DMS153 (cell line): ENCODE data around the gene LAMTOR5.
"Not testable (repeated sequence)": the region's sequence is repeated elsewhere in the genome, so short reads cannot be mapped to it uniquely, and the experiment has no call there.

Experiments used
- DNase-seq: peaks from one replicate; lab custom pipeline; 2025; lab: John Stamatoyannopoulos, UW

LAMTOR5 gene

DNA sequence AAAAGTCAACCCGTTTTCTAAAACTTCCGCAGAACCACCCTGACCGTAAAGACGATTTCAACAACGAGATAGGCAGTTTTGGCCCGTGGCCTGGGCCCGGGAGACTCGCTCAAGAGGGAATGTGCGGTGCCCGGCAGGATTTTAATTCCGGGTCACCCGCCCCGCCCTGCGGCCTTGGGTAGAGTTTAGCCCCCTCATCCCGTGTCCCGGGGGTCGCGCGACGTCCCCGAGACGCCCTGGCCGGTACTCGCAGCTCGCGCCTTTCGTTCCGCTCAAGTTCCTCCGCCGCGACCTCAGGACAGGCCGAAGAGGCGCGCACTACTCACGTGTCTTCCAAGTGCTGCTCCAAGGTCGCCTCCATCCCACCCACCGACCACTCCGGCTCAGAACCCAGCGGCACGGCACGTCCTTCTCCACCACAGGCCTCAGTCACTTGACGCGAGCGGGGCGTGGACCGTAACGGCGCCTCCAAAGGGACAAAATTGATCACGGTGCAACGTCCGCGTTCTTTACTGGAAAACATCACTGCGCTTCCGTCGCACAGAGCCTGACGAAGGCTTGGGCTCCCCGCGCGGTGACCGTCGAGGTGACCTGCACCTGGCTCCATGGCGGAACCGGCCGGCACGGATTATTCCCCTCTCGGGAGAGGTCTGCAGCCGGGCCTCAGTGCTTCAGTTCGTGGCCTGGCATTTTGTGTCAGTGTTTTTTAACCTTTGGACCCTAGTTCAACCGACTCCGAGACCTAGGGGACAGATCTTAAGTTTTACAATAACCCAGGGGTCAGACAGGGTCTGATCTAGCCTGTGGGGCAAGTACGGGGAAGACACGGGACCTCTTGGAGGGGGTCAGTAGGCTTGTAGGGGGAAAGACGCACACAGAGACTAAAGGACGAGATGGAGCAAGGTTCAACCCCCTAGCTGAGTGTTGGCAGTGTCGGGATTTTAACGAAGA, at the start of gene LAMTOR5:
Gene LAMTOR5 (minus strand): TSS at position 435 of the 951 bp plus-strand sequence. CDS start 74 bp downstream, at position 361.
- DNase-seq = peak; percentile 78

- no peak for DNase-seq
These were observed 49.7 kb upstream of the LAMTOR5 start for GRCh38 chr1:110457206-110457605.

- no peak for DNase-seq
These were observed 47.7 kb upstream of the LAMTOR5 start for GRCh38 chr1:110455151-110455550.

DNA sequence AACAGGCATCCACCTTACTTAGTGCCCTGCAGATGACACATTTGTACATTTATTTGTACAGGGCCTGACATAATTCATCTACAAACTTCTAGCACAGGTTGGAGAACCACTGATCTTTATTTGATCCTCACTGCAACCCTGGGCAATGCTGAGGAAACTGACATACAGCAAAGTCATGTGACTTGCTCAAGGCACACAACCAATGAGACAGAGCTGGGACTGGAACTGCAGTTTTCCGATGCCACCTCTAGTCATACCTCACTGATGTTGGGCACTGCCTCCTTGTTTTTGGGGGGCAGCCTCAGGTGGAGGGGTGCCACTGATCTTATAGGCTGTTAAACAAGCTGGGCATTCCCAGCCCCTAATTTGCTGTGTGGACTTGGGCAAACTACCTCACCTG, 46.8 kb upstream of the LAMTOR5 start:
- no peak for DNase-seq

DNA sequence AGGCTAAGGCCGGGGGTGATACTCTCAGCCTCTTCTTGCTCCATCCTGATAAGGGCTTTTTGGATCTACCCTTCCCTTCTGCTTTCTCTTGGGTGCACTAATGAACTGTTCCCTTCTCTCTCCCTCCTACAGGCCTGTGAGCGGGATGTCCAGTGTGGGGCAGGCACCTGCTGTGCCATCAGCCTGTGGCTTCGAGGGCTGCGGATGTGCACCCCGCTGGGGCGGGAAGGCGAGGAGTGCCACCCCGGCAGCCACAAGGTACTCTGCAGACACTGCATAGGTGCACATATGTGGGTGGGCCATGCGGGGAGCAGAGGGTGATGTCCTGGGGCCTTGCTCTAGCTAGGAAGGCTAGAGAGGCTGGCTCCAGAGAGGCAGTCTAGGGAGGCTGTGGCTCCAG, 46.3 kb upstream of the LAMTOR5 start:
- no peak for DNase-seq

DNA sequence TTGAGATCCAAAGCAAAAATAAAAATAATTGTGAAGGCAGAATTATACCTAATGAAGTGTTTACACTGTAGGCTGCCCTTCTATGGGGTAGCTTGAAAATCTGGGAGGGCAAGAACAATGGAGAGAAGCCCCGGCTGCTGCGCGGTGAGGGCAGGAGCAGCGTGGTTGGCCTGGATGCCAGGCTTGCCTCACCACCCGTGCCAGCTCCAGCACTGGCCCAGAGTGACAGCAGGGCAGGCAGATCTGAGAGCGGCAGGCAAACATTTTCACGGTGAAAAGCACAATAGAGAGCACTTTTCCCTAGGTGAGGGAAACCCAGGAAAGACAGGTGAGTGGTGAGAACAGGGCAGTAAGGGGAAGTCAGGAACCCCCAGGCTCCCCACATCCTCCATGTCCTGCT, 44.8 kb upstream of the LAMTOR5 start:
- DNase-seq = no peak

DNA sequence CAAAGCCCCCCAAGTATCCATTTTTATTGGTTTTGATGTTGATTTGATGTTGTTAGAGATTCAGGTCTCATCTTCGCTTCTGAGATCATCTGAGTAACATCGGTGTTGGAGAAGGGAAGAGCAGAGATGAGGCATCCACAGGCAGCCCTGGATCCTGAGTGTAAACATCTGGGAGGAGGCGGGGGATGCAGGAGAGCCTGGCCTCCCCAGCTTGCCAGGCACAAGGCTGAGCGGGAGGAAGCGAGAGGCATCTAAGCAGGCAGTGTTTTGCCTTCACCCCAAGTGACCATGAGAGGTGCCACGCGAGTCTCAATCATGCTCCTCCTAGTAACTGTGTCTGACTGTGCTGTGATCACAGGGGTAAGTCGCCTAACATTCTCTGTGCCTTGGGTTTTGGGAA, 43.4 kb upstream of the LAMTOR5 start, which contains the start of gene PROK1:
Gene PROK1 (plus strand): TSS at position 221 of the 400 bp plus-strand sequence. CDS start 68 bp downstream, at position 289.
- no peak for DNase-seq

GRCh38 chr1:110449661-110450651, 42.5 kb upstream of the LAMTOR5 start:
- DNase-seq = no peak

DNA sequence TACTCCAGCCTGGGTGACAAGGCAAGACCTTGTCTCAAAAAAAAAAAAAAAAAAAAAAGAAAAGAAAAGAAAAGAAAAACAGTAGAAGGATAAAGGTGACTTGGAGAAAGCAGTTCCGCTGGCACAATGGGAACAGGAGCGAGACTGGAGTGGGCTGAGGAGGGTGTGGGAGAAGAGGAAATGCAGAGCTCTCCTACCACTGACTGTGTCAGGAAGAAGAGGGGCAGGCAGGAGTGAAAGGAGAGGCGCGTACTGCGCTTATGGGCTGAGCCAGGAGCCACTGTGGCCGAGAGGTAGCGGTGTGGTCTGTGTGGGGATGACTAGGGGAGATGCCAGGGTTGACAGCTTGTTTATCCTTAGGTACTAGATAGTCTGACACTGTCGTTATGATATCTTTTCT, 37.1 kb upstream of the LAMTOR5 start:
- no peak for DNase-seq

DNA sequence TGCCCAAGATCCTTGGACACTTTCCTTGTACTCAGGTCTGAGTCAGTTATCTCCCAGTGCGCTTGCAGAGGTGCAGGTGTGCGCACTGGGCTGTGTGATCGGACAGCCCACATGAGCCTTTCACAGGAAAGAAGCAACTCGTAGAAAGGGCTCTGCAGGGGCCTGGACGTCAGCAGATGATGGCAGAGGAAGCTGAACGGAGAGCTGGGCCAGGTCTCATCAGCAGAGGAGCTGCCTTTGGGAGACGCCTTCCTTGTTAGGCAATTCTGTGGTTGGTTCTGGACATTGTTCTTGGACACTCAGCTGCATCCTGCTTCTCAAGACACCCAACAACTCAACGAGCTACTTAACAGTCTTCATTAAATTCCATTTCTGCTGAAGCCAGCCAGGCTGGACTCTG, 36.0 kb upstream of the LAMTOR5 start:
- DNase-seq = no peak

GRCh38 chr1:110441888-110442287, 34.4 kb upstream of the LAMTOR5 start:
- DNase-seq = no peak

DNA sequence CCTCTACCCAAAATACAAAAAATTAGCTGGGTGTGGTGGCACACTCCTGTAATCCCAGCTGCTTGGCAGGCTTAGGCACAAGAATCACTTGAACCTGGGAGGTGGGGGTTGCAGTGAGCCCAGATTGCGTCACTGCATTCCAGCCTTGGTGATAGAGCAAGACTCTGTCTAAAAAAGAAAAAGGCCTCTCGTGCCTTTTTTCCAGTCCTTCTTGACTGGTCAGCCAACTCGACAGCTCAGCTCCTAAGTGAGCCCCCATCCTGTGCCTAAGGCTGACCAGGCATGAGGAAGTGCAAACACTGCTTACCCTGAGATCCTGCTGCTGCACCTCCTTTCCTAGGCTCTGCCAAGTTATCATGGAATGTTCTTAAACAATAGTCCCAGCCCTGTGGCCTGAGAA, 33.4 kb upstream of the LAMTOR5 start:
- DNase-seq = no peak

DNA sequence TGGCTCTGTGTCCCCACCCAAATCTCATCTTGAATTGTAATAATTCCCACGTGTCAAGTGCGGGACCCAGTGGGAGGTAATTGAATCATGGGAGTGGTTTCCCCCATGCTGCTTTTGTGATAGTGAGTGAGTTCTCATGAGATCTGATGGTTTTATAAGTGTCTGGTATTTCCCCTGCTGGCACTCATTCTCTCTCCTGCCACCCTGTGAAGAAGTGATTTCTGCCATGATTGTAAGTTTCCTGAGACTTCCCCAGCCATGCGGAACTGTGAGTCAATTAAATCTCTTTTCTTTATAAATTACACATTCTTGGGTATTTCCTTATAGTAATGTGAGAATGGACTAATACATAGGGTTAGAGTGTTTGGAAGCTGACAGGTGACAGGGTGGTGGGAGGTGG, 32.4 kb upstream of the LAMTOR5 start:
- not testable (repeated sequence) for DNase-seq

- DNase-seq = no peak
These were observed 31.4 kb upstream of the LAMTOR5 start for GRCh38 chr1:110438893-110439292.

GRCh38 chr1:110437645-110438299, 30.3 kb upstream of the LAMTOR5 start:
- DNase-seq = not testable (repeated sequence)

DNA sequence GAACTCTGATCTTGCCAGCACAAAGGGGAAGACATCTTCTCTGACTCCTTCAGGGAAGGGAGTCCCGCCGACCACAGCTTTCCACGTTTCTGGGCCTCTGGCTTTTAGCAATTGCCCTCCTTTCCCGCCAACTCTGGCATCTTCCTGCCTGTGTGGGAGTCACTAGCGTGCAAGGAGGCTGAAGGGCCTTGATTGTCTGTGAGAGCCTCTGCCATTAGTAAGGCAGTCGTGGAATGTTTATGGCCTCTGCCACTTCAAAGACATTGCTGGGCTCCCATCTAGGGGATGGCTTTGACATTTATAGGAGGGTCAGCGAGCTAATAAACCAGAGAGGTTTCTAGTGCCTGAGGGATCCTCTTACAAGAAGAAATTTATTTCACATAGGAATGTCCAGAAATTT, 29.1 kb upstream of the LAMTOR5 start:
- DNase-seq = no peak

GRCh38 chr1:110434946-110435345, 27.5 kb upstream of the LAMTOR5 start:
- DNase-seq = no peak

- no peak for DNase-seq
These were observed 26.3 kb upstream of the LAMTOR5 start for GRCh38 chr1:110433803-110434202.

DNA sequence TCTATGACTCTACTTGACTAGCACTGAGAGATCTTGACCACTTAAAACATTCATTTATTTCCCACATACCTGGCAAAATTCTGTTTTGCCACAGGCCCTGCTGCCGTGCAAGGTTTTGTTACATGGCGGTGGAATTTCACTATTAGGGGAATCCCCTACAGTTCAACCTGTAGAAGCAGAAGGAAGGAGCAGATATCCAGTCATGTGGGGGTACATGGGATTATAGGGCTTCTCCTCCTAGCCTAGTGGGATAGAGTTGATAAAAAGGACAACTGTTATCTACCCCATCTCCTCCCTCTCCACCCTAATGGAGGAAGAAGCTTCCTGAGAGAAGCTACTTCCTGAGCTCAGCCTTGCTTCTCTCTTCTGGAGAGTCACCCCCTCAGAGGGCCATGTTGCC, 25.7 kb upstream of the LAMTOR5 start:
- no peak for DNase-seq

GRCh38 chr1:110430901-110431300, 23.4 kb upstream of the LAMTOR5 start:
- no peak for DNase-seq

DNA sequence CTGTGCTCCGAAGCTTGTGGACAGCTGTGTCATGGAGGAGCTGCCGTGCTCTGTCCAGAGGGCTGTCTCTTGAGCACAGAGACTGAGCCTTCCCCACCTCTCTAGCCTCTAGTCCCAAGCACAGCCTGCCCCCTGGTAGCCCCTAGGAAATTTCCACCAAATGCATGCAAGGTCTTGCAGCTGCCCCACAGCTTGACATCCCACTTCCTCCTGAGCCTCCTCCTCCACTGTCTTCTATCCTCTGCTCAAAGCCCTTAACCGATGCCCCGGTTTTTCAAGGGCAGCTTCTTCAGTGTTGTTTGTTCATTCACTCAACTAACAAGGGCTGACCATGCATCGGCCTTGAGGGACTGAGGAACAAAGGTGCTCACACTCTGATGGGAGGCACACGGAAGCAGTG, 22.9 kb upstream of the LAMTOR5 start:
- no peak for DNase-seq

DNA sequence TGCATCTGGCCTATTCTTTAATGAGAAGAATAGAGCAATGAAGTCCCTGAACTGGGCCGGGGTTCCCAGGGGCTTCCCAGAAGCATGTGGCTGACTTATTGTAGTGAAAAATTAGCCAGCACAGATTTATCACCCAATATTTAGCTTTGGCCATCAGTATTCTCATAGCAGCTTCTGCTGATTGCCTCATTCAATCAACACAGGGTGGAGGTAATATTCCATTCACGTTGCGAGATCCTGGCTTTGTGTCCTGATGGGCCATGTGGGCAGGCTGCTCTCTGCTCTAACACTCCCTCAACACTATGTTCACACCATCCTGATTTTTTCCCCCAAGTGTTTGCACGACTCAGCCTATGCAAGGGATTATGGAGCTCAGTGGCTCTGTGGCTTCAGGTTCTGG, 21.5 kb upstream of the LAMTOR5 start:
- no peak for DNase-seq
